Measurements from ENCODE around the gene USP22. TPM values are rescaled to one million over a fixed set of nuclear protein-coding genes. Genes with fewer than 3 reads are reported as not detected.

The USP22 gene
- total RNA-seq, 1 donor from 2014 or later = 156 TPM

DNA sequence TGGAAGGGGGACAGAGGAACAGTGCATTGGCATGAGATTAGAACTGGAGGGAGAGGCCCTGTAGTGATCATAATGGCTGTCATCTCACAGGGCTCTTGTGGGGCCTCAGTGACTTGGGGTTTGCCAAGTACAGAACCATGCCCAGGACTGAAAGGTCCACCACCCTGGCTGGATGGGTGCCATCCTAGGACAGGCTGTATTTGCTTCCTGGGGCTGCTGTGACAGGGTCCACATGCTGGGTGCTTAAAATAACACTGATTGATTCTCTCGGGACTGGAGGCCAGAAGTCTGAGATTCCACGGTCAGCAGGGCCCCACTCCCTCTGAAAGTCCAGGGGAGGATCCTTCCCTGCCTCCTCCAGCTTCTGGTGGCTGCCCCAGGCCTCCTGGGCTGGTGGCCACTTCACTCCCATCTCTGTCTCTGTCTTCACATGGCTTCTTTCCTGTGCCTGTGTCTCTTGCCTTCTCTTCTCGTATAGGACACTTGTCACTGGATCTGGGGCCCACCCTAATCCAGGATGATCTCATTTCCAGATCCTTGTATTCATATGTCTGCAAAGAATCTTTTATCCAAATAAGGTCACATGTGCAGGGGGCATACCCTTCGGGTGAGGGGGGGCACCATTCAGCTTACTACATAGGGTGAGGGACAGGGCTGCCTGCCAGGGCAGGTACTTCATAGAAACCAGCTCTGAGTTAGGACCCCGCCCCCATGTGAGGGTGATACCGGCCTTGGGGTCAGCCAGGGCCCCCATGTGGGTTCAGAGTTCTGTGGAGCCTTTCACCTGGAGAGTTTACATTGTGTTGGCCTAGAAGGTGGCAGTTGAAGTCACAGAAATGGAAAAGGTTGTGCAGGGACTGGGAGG lies 52.6 kb downstream of the USP22 start:
- H3K9ac ChIP-seq (ENCODE audit: low read depth in 1 of 3, low read length in 3 of 3) = no peak overlapping the region
- no peaks in the 10 kb centered on the region for H3K9me3 ChIP-seq (ENCODE audit: control insufficient read depth in 3 of 3, low read length in 3 of 3)
- H3K4me3 ChIP-seq (ENCODE audit: low read length in 3 of 3) = no peak overlapping the region

GRCh38 chr17:20989481-20989880 lies 53.3 kb downstream of the USP22 start:
- H3K9ac ChIP-seq (ENCODE audit: low read depth in 1 of 3, low read length in 3 of 3) = no peak overlapping the region

More for the DNA sequence above, 52.6 kb downstream of the USP22 start:
- no peaks in the 10 kb centered on the region for H3K27me3 ChIP-seq (ENCODE audit: control insufficient read depth in 3 of 3, insufficient read depth in 3 of 3, low read length in 3 of 3)
- peaks cover 0 to 9% (median 0%) of the 10 kb centered on the region in 3 donors for H3K4me1 ChIP-seq (ENCODE audit: control insufficient read depth in 3 of 3, insufficient read depth in 3 of 3, low read length in 3 of 3)
- H3K36me3 ChIP-seq (ENCODE audit: control insufficient read depth in 3 of 3, insufficient read depth in 3 of 3, low read length in 3 of 3) = no peaks in the 10 kb centered on the region
- no peak overlapping the region for H3K27ac ChIP-seq (ENCODE audit: low read depth, low read length)

GRCh38 chr17:20988896-20989295 lies 53.9 kb downstream of the USP22 start:
- H3K36me3 ChIP-seq (ENCODE audit: control insufficient read depth in 3 of 3, insufficient read depth in 3 of 3, low read length in 3 of 3) = no peaks in the 10 kb centered on the region
- H3K9me3 ChIP-seq (ENCODE audit: control insufficient read depth in 3 of 3, low read length in 3 of 3) = no peaks in the 10 kb centered on the region
- H3K27me3 ChIP-seq (ENCODE audit: control insufficient read depth in 3 of 3, insufficient read depth in 3 of 3, low read length in 3 of 3) = no peaks in the 10 kb centered on the region
- no peak overlapping the region for H3K9ac ChIP-seq (ENCODE audit: low read depth in 1 of 3, low read length in 3 of 3)
- H3K4me3 ChIP-seq (ENCODE audit: low read length in 3 of 3) = no peak overlapping the region
- no peak overlapping the region for H3K27ac ChIP-seq (ENCODE audit: low read depth, low read length)
- H3K4me1 ChIP-seq (ENCODE audit: control insufficient read depth in 3 of 3, insufficient read depth in 3 of 3, low read length in 3 of 3) = peaks cover 0 to 9% (median 0%) of the 10 kb centered on the region in 3 donors

More at GRCh38 chr17:20989481-20989880, 53.3 kb downstream of the USP22 start:
- Histone ChIP-seq H3K4me1 (ENCODE audit: control insufficient read depth in 3 of 3, insufficient read depth in 3 of 3, low read length in 3 of 3) (peaks cover 0 to 9% (median 0%) of the 10 kb centered on the region in 3 donors), H3K36me3 (ENCODE audit: control insufficient read depth in 3 of 3, insufficient read depth in 3 of 3, low read length in 3 of 3) (no peaks in the 10 kb centered on the region), H3K9me3 (ENCODE audit: control insufficient read depth in 3 of 3, low read length in 3 of 3) (no peaks in the 10 kb centered on the region), H3K27ac (ENCODE audit: low read depth, low read length) (no peak overlapping the region), H3K4me3 (ENCODE audit: low read length in 3 of 3) (no peak overlapping the region), H3K27me3 (ENCODE audit: control insufficient read depth in 3 of 3, insufficient read depth in 3 of 3, low read length in 3 of 3) (no peaks in the 10 kb centered on the region)

DNA sequence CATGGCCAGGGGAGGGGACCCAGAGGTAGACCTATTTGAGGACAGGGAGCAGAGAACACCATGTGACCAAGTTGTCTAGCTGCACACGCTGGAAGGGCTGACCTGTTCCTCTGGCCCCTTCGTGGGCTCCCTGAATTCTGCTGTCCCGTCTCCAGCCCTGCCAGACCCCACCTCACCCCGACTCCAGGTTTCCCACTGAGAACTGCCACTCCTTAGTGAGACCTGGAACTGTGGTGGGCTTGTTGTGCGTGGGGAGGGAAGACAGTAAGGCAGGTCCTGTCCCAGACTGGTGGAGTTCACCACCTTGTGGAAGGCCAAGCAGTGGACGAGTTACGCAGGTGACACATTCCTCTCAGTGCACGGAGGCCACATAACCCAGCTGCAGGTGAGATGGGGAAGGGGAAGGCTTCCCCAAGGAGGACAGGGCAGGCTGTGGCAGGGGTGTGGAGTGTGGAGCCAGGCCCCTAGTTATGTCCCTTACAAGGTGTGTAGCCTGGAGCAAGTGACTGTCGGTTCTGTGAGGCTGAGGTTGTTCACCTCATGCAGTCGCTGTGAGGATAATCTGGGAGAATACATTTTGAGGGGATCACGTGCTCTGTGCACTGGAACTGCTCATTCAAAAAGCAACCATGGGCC lies 54.7 kb downstream of the USP22 start:
- Histone ChIP-seq H3K4me3 (ENCODE audit: low read length in 3 of 3) (no peak overlapping the region), H3K27ac (ENCODE audit: low read depth, low read length) (no peak overlapping the region), H3K27me3 (ENCODE audit: control insufficient read depth in 3 of 3, insufficient read depth in 3 of 3, low read length in 3 of 3) (no peaks in the 10 kb centered on the region), H3K4me1 (ENCODE audit: control insufficient read depth in 3 of 3, insufficient read depth in 3 of 3, low read length in 3 of 3) (peaks cover 0 to 6% (median 0%) of the 10 kb centered on the region in 3 donors), H3K9me3 (ENCODE audit: control insufficient read depth in 3 of 3, low read length in 3 of 3) (no peaks in the 10 kb centered on the region), H3K36me3 (ENCODE audit: control insufficient read depth in 3 of 3, insufficient read depth in 3 of 3, low read length in 3 of 3) (no peaks in the 10 kb centered on the region), H3K9ac (ENCODE audit: low read depth in 1 of 3, low read length in 3 of 3) (no peak overlapping the region)

DNA sequence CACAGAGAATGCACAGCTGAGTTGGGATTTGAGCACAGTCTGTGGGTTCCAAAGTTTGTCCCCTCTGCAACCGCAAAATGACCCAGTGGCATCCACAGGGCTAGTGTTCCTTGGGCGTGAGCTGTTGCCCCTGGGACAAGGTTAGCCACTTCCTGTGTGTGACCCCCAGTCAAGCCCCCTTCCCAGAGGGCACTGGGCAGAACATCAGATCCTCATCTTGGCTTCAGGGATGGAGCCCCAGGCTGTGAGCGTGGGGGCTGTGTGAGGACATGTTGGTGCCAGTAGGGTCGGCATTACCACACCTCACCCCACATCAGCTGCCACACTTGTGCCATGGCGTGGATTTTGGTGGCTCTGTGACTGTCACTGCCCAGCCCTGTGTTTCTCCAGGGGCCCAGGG lies 55.3 kb downstream of the USP22 start:
- no peak overlapping the region for H3K9ac ChIP-seq (ENCODE audit: low read depth in 1 of 3, low read length in 3 of 3)
- no peaks in the 10 kb centered on the region for H3K36me3 ChIP-seq (ENCODE audit: control insufficient read depth in 3 of 3, insufficient read depth in 3 of 3, low read length in 3 of 3)
- no peak overlapping the region for H3K4me3 ChIP-seq (ENCODE audit: low read length in 3 of 3)
- H3K27ac ChIP-seq (ENCODE audit: low read depth, low read length) = no peak overlapping the region
- H3K4me1 ChIP-seq (ENCODE audit: control insufficient read depth in 3 of 3, insufficient read depth in 3 of 3, low read length in 3 of 3) = peaks cover 0 to 4% (median 0%) of the 10 kb centered on the region in 3 donors
- no peaks in the 10 kb centered on the region for H3K9me3 ChIP-seq (ENCODE audit: control insufficient read depth in 3 of 3, low read length in 3 of 3)
- no peaks in the 10 kb centered on the region for H3K27me3 ChIP-seq (ENCODE audit: control insufficient read depth in 3 of 3, insufficient read depth in 3 of 3, low read length in 3 of 3)

DNA sequence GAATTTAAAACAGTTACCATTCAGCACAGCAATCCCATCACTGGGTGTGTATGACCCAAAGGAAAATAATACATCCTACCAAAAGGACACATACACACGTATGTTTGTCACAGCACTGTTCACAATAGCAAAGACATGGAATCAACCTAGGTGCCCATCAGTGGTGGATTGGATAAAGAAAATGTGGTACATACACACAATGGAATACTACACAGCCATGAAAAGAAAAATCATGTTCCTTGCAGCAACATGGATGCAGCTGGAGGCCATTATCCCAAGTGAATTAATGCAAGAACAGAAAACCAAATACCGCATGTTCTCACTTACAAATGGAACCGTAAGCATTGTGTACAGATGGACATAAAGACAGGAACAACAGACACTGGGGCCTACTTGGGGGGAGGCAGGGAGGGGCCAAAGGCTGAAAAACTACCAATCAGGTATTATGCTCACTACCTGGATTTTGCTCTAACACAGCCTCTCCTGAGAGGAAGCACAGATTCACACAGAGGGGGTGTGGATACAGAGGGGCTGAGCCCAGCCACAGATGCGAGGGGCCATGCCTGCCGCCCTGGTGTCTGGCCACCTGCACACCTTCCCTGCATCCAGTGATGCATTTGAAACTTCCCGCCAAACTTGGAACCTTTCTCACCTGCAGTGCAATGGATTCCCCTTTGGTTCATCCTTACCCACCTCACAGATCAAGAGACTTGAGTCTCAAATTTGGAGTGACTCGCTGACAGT lies 55.9 kb downstream of the USP22 start:
- Histone ChIP-seq H3K4me3 (ENCODE audit: low read length in 3 of 3) (no peak overlapping the region), H3K4me1 (ENCODE audit: control insufficient read depth in 3 of 3, insufficient read depth in 3 of 3, low read length in 3 of 3) (peaks cover 0 to 4% (median 0%) of the 10 kb centered on the region in 3 donors), H3K9me3 (ENCODE audit: control insufficient read depth in 3 of 3, low read length in 3 of 3) (no peaks in the 10 kb centered on the region), H3K27ac (ENCODE audit: low read depth, low read length) (no peak overlapping the region), H3K9ac (ENCODE audit: low read depth in 1 of 3, low read length in 3 of 3) (no peak overlapping the region), H3K27me3 (ENCODE audit: control insufficient read depth in 3 of 3, insufficient read depth in 3 of 3, low read length in 3 of 3) (no peaks in the 10 kb centered on the region), H3K36me3 (ENCODE audit: control insufficient read depth in 3 of 3, insufficient read depth in 3 of 3, low read length in 3 of 3) (no peaks in the 10 kb centered on the region)

DNA sequence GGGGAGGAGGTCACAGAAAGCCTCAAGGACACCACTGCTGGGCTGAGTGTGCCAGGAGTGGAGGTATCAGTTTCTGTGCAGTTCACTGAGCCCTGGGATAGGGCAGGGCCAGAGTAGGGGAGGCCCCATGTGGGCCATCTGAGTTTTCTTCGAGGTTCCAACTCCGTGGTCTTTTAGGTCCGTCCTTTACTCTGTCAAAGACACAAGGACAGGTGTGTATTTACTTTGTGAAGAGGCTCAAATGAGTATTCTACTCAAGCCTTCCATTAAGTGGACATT lies 59.5 kb downstream of the USP22 start:
- Histone ChIP-seq H3K9ac (ENCODE audit: low read depth in 1 of 3, low read length in 3 of 3) (no peak overlapping the region), H3K4me1 (ENCODE audit: control insufficient read depth in 3 of 3, insufficient read depth in 3 of 3, low read length in 3 of 3) (no peaks in the 10 kb centered on the region), H3K27ac (ENCODE audit: low read depth, low read length) (no peak overlapping the region), H3K36me3 (ENCODE audit: control insufficient read depth in 3 of 3, insufficient read depth in 3 of 3, low read length in 3 of 3) (no peaks in the 10 kb centered on the region), H3K9me3 (ENCODE audit: control insufficient read depth in 3 of 3, low read length in 3 of 3) (no peaks in the 10 kb centered on the region), H3K4me3 (ENCODE audit: low read length in 3 of 3) (no peak overlapping the region), H3K27me3 (ENCODE audit: control insufficient read depth in 3 of 3, insufficient read depth in 3 of 3, low read length in 3 of 3) (peaks cover 0 to 4% (median 3%) of the 10 kb centered on the region in 3 donors)

- Histone ChIP-seq H3K9me3 (ENCODE audit: control insufficient read depth in 3 of 3, low read length in 3 of 3) (no peaks in the 10 kb centered on the region), H3K36me3 (ENCODE audit: control insufficient read depth in 3 of 3, insufficient read depth in 3 of 3, low read length in 3 of 3) (no peaks in the 10 kb centered on the region), H3K27ac (ENCODE audit: low read depth, low read length) (no peak overlapping the region), H3K4me1 (ENCODE audit: control insufficient read depth in 3 of 3, insufficient read depth in 3 of 3, low read length in 3 of 3) (no peaks in the 10 kb centered on the region), H3K4me3 (ENCODE audit: low read length in 3 of 3) (no peak overlapping the region), H3K27me3 (ENCODE audit: control insufficient read depth in 3 of 3, insufficient read depth in 3 of 3, low read length in 3 of 3) (peaks cover 0 to 4% (median 3%) of the 10 kb centered on the region in 3 donors), H3K9ac (ENCODE audit: low read depth in 1 of 3, low read length in 3 of 3) (no peak overlapping the region)
These were observed 60.0 kb downstream of the USP22 start for GRCh38 chr17:20982589-20983358.

- Histone ChIP-seq H3K9me3 (ENCODE audit: control insufficient read depth in 3 of 3, low read length in 3 of 3) (no peaks in the 10 kb centered on the region), H3K4me1 (ENCODE audit: control insufficient read depth in 3 of 3, insufficient read depth in 3 of 3, low read length in 3 of 3) (no peaks in the 10 kb centered on the region), H3K9ac (ENCODE audit: low read depth in 1 of 3, low read length in 3 of 3) (no peak overlapping the region), H3K4me3 (ENCODE audit: low read length in 3 of 3) (no peak overlapping the region), H3K36me3 (ENCODE audit: control insufficient read depth in 3 of 3, insufficient read depth in 3 of 3, low read length in 3 of 3) (no peaks in the 10 kb centered on the region), H3K27me3 (ENCODE audit: control insufficient read depth in 3 of 3, insufficient read depth in 3 of 3, low read length in 3 of 3) (peaks cover 0 to 9% (median 3%) of the 10 kb centered on the region in 3 donors), H3K27ac (ENCODE audit: low read depth, low read length) (no peak overlapping the region)
These were observed 61.5 kb downstream of the USP22 start for GRCh38 chr17:20981046-20981920.
